K562 (cell line): ENCODE results near the gene FEM1B. TPM values are rescaled to one million over a fixed set of nuclear protein-coding genes. Genes with fewer than 3 reads are reported as not detected.

Source experiments
- CAMTA2 ChIP-seq: fragments of 250-450 bp; sonication (Bioruptor Pico); conservative IDR thresholded peaks from 2 replicates; pipeline ENCODE4 v1.5.1; 2022
- COPS2 ChIP-seq: fragments of 450-650 bp; conservative IDR thresholded peaks from 2 replicates; pipeline ENCODE4 v1.6.1; 2016; ENCODE audit warnings: mild to moderate bottlenecking, moderate library complexity
- EWSR1 ChIP-seq: fragments of 450-650 bp; IDR thresholded peaks from 2 replicates; pipeline ENCODE4 v1.6.1; 2018; ENCODE audit warnings: borderline replicate concordance, mild to moderate bottlenecking, low read depth, moderate library complexity; ENCODE audit not compliant: partially characterized antibody
- EZH2 ChIP-seq: IDR thresholded peaks from 2 replicates; pipeline ENCODE4 v1.6.1; 2012; ENCODE audit warnings: low read depth, mild to moderate bottlenecking, inconsistent platforms, low read length, borderline replicate concordance
- FOXJ3 ChIP-seq: sonication (generic); formaldehyde crosslinking; IDR thresholded peaks from 2 replicates; pipeline ENCODE4 v1.4.0; 2020; ENCODE audit warnings: mild to moderate bottlenecking, missing genetic modification reagents
- HMG20A ChIP-seq: fragments of 450-650 bp; formaldehyde crosslinking; conservative IDR thresholded peaks from 2 replicates; pipeline ENCODE4 v1.4.0; 2020; ENCODE audit warnings: mild to moderate bottlenecking, mixed read lengths
- KDM1A ChIP-seq, 2 experiments: fragments of 450-650 bp; IDR thresholded peaks; 2 replicates each; pipeline ENCODE4 v1.6.1; 2016; ENCODE audit warnings: mild to moderate bottlenecking in 2 of 2
- NBN ChIP-seq: fragments of 450-650 bp; IDR thresholded peaks from 2 replicates; pipeline ENCODE4 v1.6.1; 2016; ENCODE audit warnings: low read depth, mild to moderate bottlenecking
- SRSF1 ChIP-seq: fragments of 200-400 bp; formaldehyde crosslinking; IDR thresholded peaks from 2 replicates; pipeline ENCODE4 v1.6.1; 2017; ENCODE audit warnings: mild to moderate bottlenecking, low read depth, low read length, moderate library complexity
- STAT5A ChIP-seq: IDR thresholded peaks from 2 replicates; pipeline ENCODE4 v1.6.1; 2012; ENCODE audit warnings: low read length, inconsistent platforms, borderline replicate concordance
- TGIF2 ChIP-seq: sonication (generic); formaldehyde crosslinking; IDR thresholded peaks from 2 replicates; pipeline ENCODE4 v1.8.1; 2022; ENCODE audit warnings: mild to moderate bottlenecking, missing genetic modification reagents, moderate library complexity
- ZNF324 ChIP-seq: fragments of 250-450 bp; sonication (Bioruptor Pico); IDR thresholded peaks from 2 replicates; pipeline ENCODE4 v1.4.0; 2020; ENCODE audit warnings: mild to moderate bottlenecking
- ZNF699 ChIP-seq: fragments of 250-450 bp; sonication (Bioruptor Pico); IDR thresholded peaks from 2 replicates; pipeline ENCODE4 v1.8.0; 2021; ENCODE audit warnings: mild to moderate bottlenecking, moderate library complexity; ENCODE audit not compliant: insufficient replicate concordance
- polyA plus RNA-seq, 8 experiments: library from polyadenylated mRNA; depleted of rRNA in 4 of 8; stranded (reverse) in 5 of 8; unstranded in 3 of 8; fragments of >200 nt; fragmentation: Nextera tagmentation in 2 of 8; fragmentation: Illumina TruSeq in 1 of 8; extraction: Ambion mirVana in 2 of 8; extraction: Trizol in 1 of 8; gene quantifications; 2 replicates each; pipeline versions ENCODE4 v1.2.1 to v1.2.3, GENCODE V29; 2011 to 2014; ENCODE audit warnings: inconsistent platforms in 1 of 8, missing spikeins in 1 of 8
- total RNA-seq, 7 experiments: library from RNA; depleted of rRNA in 6 of 7; stranded (reverse); fragments of >200 nt in 6 of 7; fragmentation: Illumina TruSeq in 2 of 7; extraction: Trizol in 2 of 7; gene quantifications; 2 replicates each; pipeline versions ENCODE4 v1.2.1 to v1.2.3, GENCODE V29; 2011 to 2021; ENCODE audit warnings: low replicate concordance in 1 of 7
- TF ChIP-seq, protein P1 (sequence below), 2 experiments: fragments of 250-450 bp in 1 of 2; fragments of 450-650 bp in 1 of 2; sonication (Bioruptor Pico) in 1 of 2; IDR thresholded peaks; 2 replicates each; pipeline versions ENCODE4 v1.6.1 to v1.8.0; 2016 to 2021; ENCODE audit warnings: mild to moderate bottlenecking in 2 of 2, moderate library complexity in 2 of 2, missing compliant biosample characterization in 1 of 2, missing genetic modification characterization in 1 of 2
- TF ChIP-seq, protein P2 (sequence below): sonication (generic); formaldehyde crosslinking; IDR thresholded peaks from 2 replicates; pipeline ENCODE4 v1.8.0; 2023; ENCODE audit warnings: mild to moderate bottlenecking, missing genetic modification reagents
- TF ChIP-seq, protein P3 (sequence below): fragments of 250-450 bp; sonication (Bioruptor Pico); IDR thresholded peaks from 2 replicates; pipeline ENCODE4 v1.5.0; 2021; ENCODE audit warnings: mild to moderate bottlenecking, moderate library complexity
- TF ChIP-seq, protein P4 (sequence below): fragments of 150-350 bp; IDR thresholded peaks from 2 replicates; pipeline ENCODE4 v1.6.1; 2014; ENCODE audit warnings: low read depth, mild to moderate bottlenecking, low read length, borderline replicate concordance

Gene FEM1B
- total and polyA plus RNA-seq, 9 of the 15 experiments (the other 6 are each of a cell fraction or from before 2014, with no cell fraction given): 5.9 to 61.6 (median 20.1) TPM

DNA sequence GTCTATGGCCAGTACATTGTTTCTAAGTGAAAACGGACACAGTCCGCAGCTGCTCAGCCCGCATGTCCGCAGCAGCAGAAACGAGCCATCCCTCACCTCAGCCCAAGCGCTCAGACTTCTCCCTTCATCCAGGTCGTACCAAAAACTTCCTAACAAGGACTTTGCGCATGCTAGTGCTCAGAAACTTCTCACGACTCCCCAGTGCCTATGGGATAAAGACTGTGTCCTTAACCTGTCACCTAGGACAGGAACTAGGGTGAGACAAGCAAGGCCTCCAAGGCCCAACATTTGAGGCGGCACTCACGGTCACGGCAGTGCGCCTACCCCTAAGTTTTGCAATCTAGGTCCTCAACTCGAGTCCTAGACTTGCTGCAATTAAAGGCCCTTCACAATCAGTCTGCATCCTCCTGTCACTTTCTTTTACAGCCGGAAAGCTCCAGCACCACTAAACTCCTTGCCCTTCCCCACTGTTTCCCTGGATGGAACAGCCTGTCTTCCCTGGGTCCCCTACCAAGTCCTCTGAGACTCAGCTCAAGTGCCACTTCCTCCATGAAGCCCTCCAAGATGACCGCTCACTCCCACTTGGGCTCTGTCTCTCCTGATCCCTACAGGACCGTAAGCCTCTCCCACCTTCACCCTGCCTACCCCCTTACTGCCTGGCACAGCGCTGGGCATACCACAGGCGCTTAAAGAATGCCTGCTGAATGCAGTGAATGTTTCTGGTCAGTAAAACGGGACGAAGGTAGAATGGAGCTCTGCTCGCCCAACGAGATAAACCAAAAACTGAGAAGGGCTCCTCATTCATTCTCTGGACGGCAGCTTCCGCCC, 49.2 kb upstream of the FEM1B start (continued):
- no peak for TF ChIP-seq STAT5A
- TF ChIP-seq, protein P1, sequence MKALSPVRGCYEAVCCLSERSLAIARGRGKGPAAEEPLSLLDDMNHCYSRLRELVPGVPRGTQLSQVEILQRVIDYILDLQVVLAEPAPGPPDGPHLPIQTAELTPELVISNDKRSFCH (CRISPR knock-in tag; IDR thresholded peaks at IDR 0.05): no peak
- TF ChIP-seq, protein P1 (tag; IDR thresholded peaks at IDR 0.05): no peak
- TF ChIP-seq TGIF2: no peak
- no peak for TF ChIP-seq COPS2
- no peak for TF ChIP-seq CAMTA2 (CRISPR knock-in tag)
- no peak for TF ChIP-seq ZNF324 (CRISPR knock-in tag)
- 0 out of 2 replicates have a peak, but pooled peaks have one; percentile 44 for TF ChIP-seq NBN
- no peak for TF ChIP-seq FOXJ3 (CRISPR knock-in tag)
- TF ChIP-seq, protein P2, sequence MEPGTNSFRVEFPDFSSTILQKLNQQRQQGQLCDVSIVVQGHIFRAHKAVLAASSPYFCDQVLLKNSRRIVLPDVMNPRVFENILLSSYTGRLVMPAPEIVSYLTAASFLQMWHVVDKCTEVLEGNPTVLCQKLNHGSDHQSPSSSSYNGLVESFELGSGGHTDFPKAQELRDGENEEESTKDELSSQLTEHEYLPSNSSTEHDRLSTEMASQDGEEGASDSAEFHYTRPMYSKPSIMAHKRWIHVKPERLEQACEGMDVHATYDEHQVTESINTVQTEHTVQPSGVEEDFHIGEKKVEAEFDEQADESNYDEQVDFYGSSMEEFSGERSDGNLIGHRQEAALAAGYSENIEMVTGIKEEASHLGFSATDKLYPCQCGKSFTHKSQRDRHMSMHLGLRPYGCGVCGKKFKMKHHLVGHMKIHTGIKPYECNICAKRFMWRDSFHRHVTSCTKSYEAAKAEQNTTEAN (CRISPR knock-in tag): no peak
- TF ChIP-seq KDM1A (IDR thresholded peaks at IDR 0.05): peak; percentile 79 to 94
- TF ChIP-seq, protein P3, sequence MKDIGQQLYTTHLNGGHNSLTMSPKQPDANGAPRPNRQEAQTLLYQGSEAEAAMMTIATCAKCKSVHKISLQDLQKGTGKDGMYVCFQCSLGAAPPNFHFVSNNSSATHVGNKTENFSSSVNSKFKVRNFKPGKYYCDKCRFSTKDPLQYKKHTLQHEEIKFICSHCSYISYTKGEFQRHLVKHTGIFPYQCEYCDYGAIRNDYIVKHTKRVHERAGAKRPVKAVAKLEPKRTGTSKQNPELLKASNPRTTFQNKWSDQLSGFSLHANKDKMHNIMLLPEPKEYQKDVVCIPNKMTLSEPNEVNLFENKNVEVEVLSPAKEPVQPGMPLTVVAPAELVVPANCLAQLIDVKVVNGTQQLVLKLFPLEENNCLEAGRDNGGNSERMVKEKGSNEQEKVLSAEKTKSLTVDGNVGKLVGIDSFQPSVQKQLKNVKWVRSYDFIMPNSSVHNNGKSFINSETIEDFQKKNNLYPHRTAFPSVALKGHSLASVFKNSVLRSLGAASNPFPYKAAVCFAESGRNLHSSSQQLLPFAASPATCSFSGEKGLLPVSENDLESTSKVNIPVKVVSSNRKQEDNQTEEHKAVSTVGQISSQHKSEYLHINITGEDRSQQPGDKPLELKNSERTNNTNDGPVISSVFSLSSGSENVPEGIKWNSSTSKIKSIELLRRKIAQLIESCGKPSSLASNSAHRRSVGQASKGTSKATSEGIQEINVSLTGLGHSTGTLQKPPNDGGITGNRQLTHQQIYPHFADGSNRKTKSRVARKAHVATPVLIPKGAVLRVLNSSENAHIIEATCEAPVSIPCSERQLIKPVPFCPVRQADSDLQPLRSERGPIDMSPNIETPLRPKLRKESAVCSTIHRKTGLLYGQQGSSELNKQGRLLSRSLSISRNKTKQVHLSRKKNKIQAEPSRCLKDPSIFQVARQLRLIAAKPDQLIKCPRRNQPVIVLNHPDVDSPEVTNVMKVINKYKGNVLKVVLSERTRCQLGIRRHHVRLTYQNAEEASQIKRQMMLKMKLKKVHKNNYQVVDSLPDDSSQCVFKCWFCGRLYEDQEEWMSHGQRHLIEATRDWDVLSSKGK (CRISPR knock-in tag): no peak
- TF ChIP-seq SRSF1: no peak
- no peak for TF ChIP-seq HMG20A (CRISPR knock-in tag)
- no peak for TF ChIP-seq ZNF699 (CRISPR knock-in tag)
- no peak for TF ChIP-seq EWSR1
- TF ChIP-seq EZH2: no peak
- TF ChIP-seq, protein P4, sequence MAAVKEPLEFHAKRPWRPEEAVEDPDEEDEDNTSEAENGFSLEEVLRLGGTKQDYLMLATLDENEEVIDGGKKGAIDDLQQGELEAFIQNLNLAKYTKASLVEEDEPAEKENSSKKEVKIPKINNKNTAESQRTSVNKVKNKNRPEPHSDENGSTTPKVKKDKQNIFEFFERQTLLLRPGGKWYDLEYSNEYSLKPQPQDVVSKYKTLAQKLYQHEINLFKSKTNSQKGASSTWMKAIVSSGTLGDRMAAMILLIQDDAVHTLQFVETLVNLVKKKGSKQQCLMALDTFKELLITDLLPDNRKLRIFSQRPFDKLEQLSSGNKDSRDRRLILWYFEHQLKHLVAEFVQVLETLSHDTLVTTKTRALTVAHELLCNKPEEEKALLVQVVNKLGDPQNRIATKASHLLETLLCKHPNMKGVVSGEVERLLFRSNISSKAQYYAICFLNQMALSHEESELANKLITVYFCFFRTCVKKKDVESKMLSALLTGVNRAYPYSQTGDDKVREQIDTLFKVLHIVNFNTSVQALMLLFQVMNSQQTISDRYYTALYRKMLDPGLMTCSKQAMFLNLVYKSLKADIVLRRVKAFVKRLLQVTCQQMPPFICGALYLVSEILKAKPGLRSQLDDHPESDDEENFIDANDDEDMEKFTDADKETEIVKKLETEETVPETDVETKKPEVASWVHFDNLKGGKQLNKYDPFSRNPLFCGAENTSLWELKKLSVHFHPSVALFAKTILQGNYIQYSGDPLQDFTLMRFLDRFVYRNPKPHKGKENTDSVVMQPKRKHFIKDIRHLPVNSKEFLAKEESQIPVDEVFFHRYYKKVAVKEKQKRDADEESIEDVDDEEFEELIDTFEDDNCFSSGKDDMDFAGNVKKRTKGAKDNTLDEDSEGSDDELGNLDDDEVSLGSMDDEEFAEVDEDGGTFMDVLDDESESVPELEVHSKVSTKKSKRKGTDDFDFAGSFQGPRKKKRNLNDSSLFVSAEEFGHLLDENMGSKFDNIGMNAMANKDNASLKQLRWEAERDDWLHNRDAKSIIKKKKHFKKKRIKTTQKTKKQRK: no peak
